ENCODE data around the gene DCDC1. TPM values are rescaled to one million over a fixed set of nuclear protein-coding genes. Genes with fewer than 3 reads are reported as not detected.

Gene DCDC1
- total RNA-seq, 1 experiment from 2014 or later = not detected

- no peak for DNase-seq (ENCODE audit: low read depth)
Measured at GRCh38 chr11:30860146-30860545, 509.4 kb downstream of the DCDC1 start.

- DNase-seq (ENCODE audit: low read depth) = no peak
Measured at GRCh38 chr11:30859669-30860068, 509.9 kb downstream of the DCDC1 start.

- no peak for DNase-seq (ENCODE audit: low read depth)
Measured at GRCh38 chr11:30855383-30856006, 514.0 kb downstream of the DCDC1 start.

- no peak for DNase-seq (ENCODE audit: low read depth)
Measured at GRCh38 chr11:30853439-30853838, 516.1 kb downstream of the DCDC1 start.

- no peak for DNase-seq (ENCODE audit: low read depth)
Measured at GRCh38 chr11:30852645-30853044, 516.9 kb downstream of the DCDC1 start.

- DNase-seq (ENCODE audit: low read depth) = no peak
Measured at GRCh38 chr11:30852091-30852490, 517.4 kb downstream of the DCDC1 start.

GRCh38 chr11:30837252-30837651, 532.3 kb downstream of the DCDC1 start:
- no peak for DNase-seq (ENCODE audit: low read depth)

- DNase-seq (ENCODE audit: low read depth) = no peak
Measured at GRCh38 chr11:30832831-30833230, 536.7 kb downstream of the DCDC1 start.

GRCh38 chr11:30830681-30831080, 538.9 kb downstream of the DCDC1 start:
- DNase-seq (ENCODE audit: low read depth) = no peak

- DNase-seq (ENCODE audit: low read depth) = no peak
Measured at GRCh38 chr11:30826911-30827310, 542.6 kb downstream of the DCDC1 start.

GRCh38 chr11:30825723-30826122, 543.8 kb downstream of the DCDC1 start:
- DNase-seq (ENCODE audit: low read depth) = no peak

GRCh38 chr11:30823119-30823518, 546.4 kb downstream of the DCDC1 start:
- DNase-seq (ENCODE audit: low read depth) = no peak

GRCh38 chr11:30821438-30821965, 548.0 kb downstream of the DCDC1 start:
- DNase-seq (ENCODE audit: low read depth) = no peak

GRCh38 chr11:30818721-30819120, 550.8 kb downstream of the DCDC1 start:
- no peak for DNase-seq (ENCODE audit: low read depth)

- DNase-seq (ENCODE audit: low read depth) = no peak
Measured at GRCh38 chr11:30816959-30817880, 552.3 kb downstream of the DCDC1 start.

GRCh38 chr11:30815619-30816018, 553.9 kb downstream of the DCDC1 start:
- no peak for DNase-seq (ENCODE audit: low read depth)

- DNase-seq (ENCODE audit: low read depth) = no peak
Measured at GRCh38 chr11:30814737-30815136, 554.8 kb downstream of the DCDC1 start.

Other genes starting within 250 kb of the DCDC1 start
- 9.4 and 12.0 TPM in 2 replicates for gene DNAJC24, start 121 bp upstream of the DCDC1 start, total RNA-seq (2014; rRNA removed; shearing (Covaris generic))
- gene IMMP1L, start 139.9 kb upstream of the DCDC1 start, total RNA-seq (2014; rRNA removed; shearing (Covaris generic)) = 17.5 and 24.0 TPM in 2 replicates
- 16.8 and 19.7 TPM in 2 replicates for gene ELP4, start 140.0 kb upstream of the DCDC1 start, total RNA-seq (2014; rRNA removed; shearing (Covaris generic))